NCI-H82 (cell line): ENCODE data around the gene CXCL11.
"Not testable (repeated sequence)": the region's sequence is repeated elsewhere in the genome, so short reads cannot be mapped to it uniquely, and the experiment has no call there.

ENCODE experiments used
- DNase-seq: peaks from one replicate; lab custom pipeline; 2025; lab: John Stamatoyannopoulos, UW

Gene CXCL11

GRCh38 chr4:76042241-76042998 lies 6.5 kb upstream of the CXCL11 start:
- DNase-seq = not testable (repeated sequence)

GRCh38 chr4:76036855-76037254 lies 985 bp upstream of the CXCL11 start:
- peak; percentile 30 for DNase-seq

GRCh38 chr4:76035141-76035540 lies 729 bp downstream of the CXCL11 start:
- DNase-seq = peak; percentile 80

- no peak for DNase-seq
Observed at GRCh38 chr4:76029300-76029699, 6.6 kb downstream of the CXCL11 start.

GRCh38 chr4:76028350-76028765 lies 7.5 kb downstream of the CXCL11 start:
- DNase-seq = peak; percentile 52

- DNase-seq = no peak
Observed at GRCh38 chr4:76024065-76024464, 11.8 kb downstream of the CXCL11 start.

- DNase-seq = no peak
Observed at GRCh38 chr4:76023389-76023788, 12.5 kb downstream of the CXCL11 start, which contains the start of gene CXCL10. TSS of gene CXCL10 (minus strand) at chr4:76023497. CDS start at chr4:76023431, 66 bp downstream.

- DNase-seq = no peak
Observed at GRCh38 chr4:76022677-76023076, 13.2 kb downstream of the CXCL11 start.

- no peak for DNase-seq
Observed at GRCh38 chr4:76022031-76022430, 13.8 kb downstream of the CXCL11 start.

GRCh38 chr4:76017056-76017686 lies 18.7 kb downstream of the CXCL11 start:
- no peak for DNase-seq

- DNase-seq = peak; percentile 49
Observed at GRCh38 chr4:76016393-76016792, 19.5 kb downstream of the CXCL11 start.

GRCh38 chr4:76013540-76013939 lies 22.3 kb downstream of the CXCL11 start:
- DNase-seq = no peak

- DNase-seq = peak; percentile 16
Observed at GRCh38 chr4:76012388-76012801, 23.5 kb downstream of the CXCL11 start.

- no peak for DNase-seq
Observed at GRCh38 chr4:76011700-76012387, 24.0 kb downstream of the CXCL11 start.

- no peak for DNase-seq
Observed at GRCh38 chr4:76011018-76011670, 24.7 kb downstream of the CXCL11 start.

GRCh38 chr4:76010576-76010975 lies 25.3 kb downstream of the CXCL11 start:
- no peak for DNase-seq

- no peak for DNase-seq
Observed at GRCh38 chr4:76009311-76009710, 26.6 kb downstream of the CXCL11 start.

- no peak for DNase-seq
Observed at GRCh38 chr4:76007089-76007862, 28.6 kb downstream of the CXCL11 start, which contains the start of gene CXCL9. TSS of gene CXCL9 (minus strand) at chr4:76007509. CDS start at chr4:76007449, 60 bp downstream.

GRCh38 chr4:76003620-76004019 lies 32.2 kb downstream of the CXCL11 start:
- DNase-seq = no peak

GRCh38 chr4:76003035-76003434 lies 32.8 kb downstream of the CXCL11 start:
- DNase-seq = peak; percentile 19

- DNase-seq = no peak
Observed at GRCh38 chr4:76002176-76002575, 33.7 kb downstream of the CXCL11 start.
